Large intestine (tissue), 3 donors: Measurements from ENCODE around the gene ATP10A. TPM values are rescaled to one million over a fixed set of nuclear protein-coding genes. Genes with fewer than 3 reads are reported as not detected.
"Not testable (repeated sequence)": the region's sequence is repeated elsewhere in the genome, so short reads cannot be mapped to it uniquely, and the experiment has no call there.

Experiments used
- DNase-seq, 2 donors: peaks; one replicate each; pipeline versions ENCODE4 v3.0.0 to v3.0.0-alpha.2; 2013
- H3K27ac ChIP-seq: one replicate; pipeline ENCODE4 v1.5.1; 2013; ENCODE audit warnings: low read length
- H3K27me3 ChIP-seq: 2 replicates; pipeline ENCODE4 v1.6.1; 2013; ENCODE audit warnings: low read length; ENCODE audit not compliant: control insufficient read depth, insufficient read depth
- H3K36me3 ChIP-seq: 2 replicates; pipeline ENCODE4 v1.6.1; 2013; ENCODE audit warnings: low read length; ENCODE audit not compliant: control insufficient read depth, insufficient read depth
- H3K4me1 ChIP-seq: one replicate; pipeline ENCODE4 v1.6.1; 2013; ENCODE audit warnings: low read length; ENCODE audit not compliant: control insufficient read depth, insufficient read depth
- H3K4me3 ChIP-seq: one replicate; pipeline ENCODE4 v1.5.1; 2013; ENCODE audit warnings: low read length
- H3K9me3 ChIP-seq: one replicate; pipeline ENCODE4 v1.6.1; 2013; ENCODE audit warnings: mild to moderate bottlenecking, low read depth, low read length, moderate library complexity; ENCODE audit not compliant: control insufficient read depth
- WGBS: methylation state at CpG from one replicate; pipeline ENCODE4 v1.1.5; 2013; ENCODE audit warnings: low lambda C conversion rate; ENCODE audit not compliant: insufficient coverage; 5-methylcytosine and 5-hydroxymethylcytosine counted together
- polyA plus RNA-seq: library from polyadenylated mRNA; unstranded; fragments of 120-200 nt; gene quantifications from one replicate; pipeline ENCODE4 v1.2.1, GENCODE V29; 2013

ATP10A gene
- polyA plus RNA-seq, 1 donor = 2.2 TPM

GRCh38 chr15:25774871-25775270 is 88.3 kb downstream of the ATP10A start:
- H3K36me3 ChIP-seq = no peaks in the 10 kb centered on the region
- H3K27ac ChIP-seq = no peak overlapping the region
- H3K4me1 ChIP-seq = peaks cover 2% of the 10 kb centered on the region
- H3K9me3 ChIP-seq = no peaks in the 10 kb centered on the region
- DNase-seq = no peak
- no peak overlapping the region for H3K4me3 ChIP-seq
- WGBS = 83% methylated on average over 1 of the region's 2 CpGs
- no peaks in the 10 kb centered on the region for H3K27me3 ChIP-seq

GRCh38 chr15:25773248-25773647 is 89.9 kb downstream of the ATP10A start:
- Histone ChIP-seq H3K4me1 (peaks cover 2% of the 10 kb centered on the region), H3K36me3 (no peaks in the 10 kb centered on the region), H3K4me3 (no peak overlapping the region), H3K9me3 (no peaks in the 10 kb centered on the region), H3K27ac (no peak overlapping the region), H3K27me3 (no peaks in the 10 kb centered on the region)
- DNase-seq = peak in 1 of 2 donors; percentile 30
- WGBS = no CpG with 5 or more reads among the region's 6 CpGs

GRCh38 chr15:25772500-25772899 is 90.6 kb downstream of the ATP10A start:
- H3K27ac ChIP-seq = no peak overlapping the region
- no peaks in the 10 kb centered on the region for H3K36me3 ChIP-seq
- H3K27me3 ChIP-seq = no peaks in the 10 kb centered on the region
- no peak overlapping the region for H3K4me3 ChIP-seq
- no CpG with 5 or more reads among the region's 8 CpGs for WGBS
- no peak for DNase-seq
- peaks cover 2% of the 10 kb centered on the region for H3K4me1 ChIP-seq
- no peaks in the 10 kb centered on the region for H3K9me3 ChIP-seq

- H3K9me3 ChIP-seq, H3K4me1 ChIP-seq, DNase-seq, H3K36me3 ChIP-seq, H3K4me3 ChIP-seq, H3K27ac ChIP-seq, H3K27me3 ChIP-seq: not testable (repeated sequence)
- WGBS = no CpG with 5 or more reads among the region's 8 CpGs
Measured at GRCh38 chr15:25771736-25772135, 91.4 kb downstream of the ATP10A start.

GRCh38 chr15:25771338-25771706 is 91.8 kb downstream of the ATP10A start:
- no peaks in the 10 kb centered on the region for H3K27me3 ChIP-seq
- H3K4me1 ChIP-seq = peaks cover 2% of the 10 kb centered on the region
- no CpG with 5 or more reads among the region's 1 CpG for WGBS
- H3K27ac ChIP-seq = no peak overlapping the region
- no peaks in the 10 kb centered on the region for H3K9me3 ChIP-seq
- no peaks in the 10 kb centered on the region for H3K36me3 ChIP-seq
- H3K4me3 ChIP-seq = no peak overlapping the region
- no peak for DNase-seq

- DNase-seq = no peak
- H3K4me3 ChIP-seq = no peak overlapping the region
- no peak overlapping the region for H3K27ac ChIP-seq
- WGBS = no CpG with 5 or more reads among the region's 14 CpGs
- H3K9me3 ChIP-seq = no peaks in the 10 kb centered on the region
- H3K27me3 ChIP-seq = no peaks in the 10 kb centered on the region
- H3K36me3 ChIP-seq = no peaks in the 10 kb centered on the region
- H3K4me1 ChIP-seq = peaks cover 2% of the 10 kb centered on the region
Measured at GRCh38 chr15:25770618-25771337, 92.3 kb downstream of the ATP10A start.

- no CpG with 5 or more reads among the region's 14 CpGs for WGBS
- Histone ChIP-seq H3K27ac (no peak overlapping the region), H3K4me1 (peaks cover 2% of the 10 kb centered on the region), H3K27me3 (no peaks in the 10 kb centered on the region), H3K36me3 (no peaks in the 10 kb centered on the region), H3K9me3 (no peaks in the 10 kb centered on the region), H3K4me3 (no peak overlapping the region)
- DNase-seq = no peak
Measured at GRCh38 chr15:25770031-25770430, 93.1 kb downstream of the ATP10A start.

- Histone ChIP-seq H3K27ac (no peak overlapping the region), H3K9me3 (no peaks in the 10 kb centered on the region), H3K4me3 (no peak overlapping the region), H3K4me1 (peaks cover 2% of the 10 kb centered on the region), H3K36me3 (no peaks in the 10 kb centered on the region), H3K27me3 (no peaks in the 10 kb centered on the region)
- DNase-seq = no peak
- 100% methylated on average over 1 of the region's 1 CpG for WGBS
Measured at GRCh38 chr15:25768271-25768670, 94.9 kb downstream of the ATP10A start.

GRCh38 chr15:25767356-25768151 is 95.6 kb downstream of the ATP10A start:
- no CpG with 5 or more reads among the region's 13 CpGs for WGBS
- DNase-seq = no peak
- no peaks in the 10 kb centered on the region for H3K4me1 ChIP-seq
- H3K27ac ChIP-seq = no peak overlapping the region
- no peak overlapping the region for H3K4me3 ChIP-seq
- no peaks in the 10 kb centered on the region for H3K9me3 ChIP-seq
- H3K36me3 ChIP-seq = no peaks in the 10 kb centered on the region
- no peaks in the 10 kb centered on the region for H3K27me3 ChIP-seq

- no CpG with 5 or more reads among the region's 7 CpGs for WGBS
- no peak overlapping the region for H3K27ac ChIP-seq
- H3K4me1 ChIP-seq = no peaks in the 10 kb centered on the region
- H3K9me3 ChIP-seq = no peaks in the 10 kb centered on the region
- no peak for DNase-seq
- H3K36me3 ChIP-seq = no peaks in the 10 kb centered on the region
- no peak overlapping the region for H3K4me3 ChIP-seq
- no peaks in the 10 kb centered on the region for H3K27me3 ChIP-seq
Measured at GRCh38 chr15:25766417-25766816, 96.7 kb downstream of the ATP10A start.
